NB4 (cell line): Measurements from ENCODE around the gene MIA.
A peak's percentile ranks its signal among the peaks of the same experiment; 100 is the strongest.
"Not testable (repeated sequence)": the region's sequence is repeated elsewhere in the genome, so short reads cannot be mapped to it uniquely, and the experiment has no call there.

Source experiments
- DNase-seq: peaks from one replicate; pipeline ENCODE4 v3.0.0; 2010; ENCODE audit warnings: low read depth
- H3K4me3 ChIP-seq: one replicate; pipeline ENCODE4 v1.5.1; 2011; ENCODE audit warnings: mild to moderate bottlenecking, low read depth, low read length, moderate library complexity
- MYC ChIP-seq: IDR thresholded peaks from 2 replicates; pipeline ENCODE4 v1.6.1; 2011; ENCODE audit warnings: low read depth, low read length
- POLR2A ChIP-seq: IDR thresholded peaks from 2 replicates; pipeline ENCODE4 v1.6.1; 2011; ENCODE audit warnings: mild to moderate bottlenecking; ENCODE audit not compliant: insufficient read length; ENCODE audit errors: extremely low read depth
- TF ChIP-seq, protein P1 (sequence below): IDR thresholded peaks from 2 replicates; pipeline ENCODE4 v1.6.1; 2011; ENCODE audit warnings: low read depth, low read length
- TF ChIP-seq, protein P2 (sequence below): IDR thresholded peaks from one replicate; pipeline ENCODE4 v1.5.1; 2012; ENCODE audit warnings: low read depth, low read length

The MIA gene

DNA sequence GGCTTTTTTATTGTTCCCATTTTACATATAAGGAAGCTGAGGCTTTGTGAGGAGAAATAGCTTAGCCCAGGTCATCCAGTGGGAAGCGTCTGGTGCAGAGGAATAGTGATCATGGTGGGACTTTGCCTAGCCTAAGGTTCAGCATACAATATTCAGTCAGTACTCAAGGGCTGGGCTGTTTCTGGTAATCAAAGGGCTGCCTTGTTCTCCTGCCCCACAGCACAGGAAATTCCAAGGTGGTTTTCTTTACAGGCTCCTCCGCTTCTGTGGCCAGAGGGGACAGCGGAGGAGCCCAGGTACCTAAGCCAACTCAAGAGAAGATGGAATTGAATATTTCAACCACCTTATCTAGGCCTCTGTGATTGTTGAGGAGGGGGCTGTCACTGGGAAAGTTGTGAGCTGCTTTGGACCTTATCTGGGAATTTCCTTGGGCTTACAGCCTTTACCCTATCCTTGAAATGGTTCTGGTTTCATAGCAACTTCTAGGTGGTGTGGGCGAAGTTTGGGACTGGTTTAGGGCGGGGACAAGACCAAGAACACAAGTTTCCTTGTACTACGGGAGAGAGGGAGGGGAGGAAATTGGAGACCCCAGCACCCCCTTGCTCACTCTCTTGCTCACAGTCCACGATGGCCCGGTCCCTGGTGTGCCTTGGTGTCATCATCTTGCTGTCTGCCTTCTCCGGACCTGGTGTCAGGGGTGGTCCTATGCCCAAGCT, at the start of gene MIA:
Gene MIA, plus strand, starts transcription at position 606 of the 716 bp plus-strand sequence. Its CDS starts 22 bp downstream, at position 628.
- no peak within 1 kb of the TSS for H3K4me3 ChIP-seq
- TF ChIP-seq, protein P1, sequence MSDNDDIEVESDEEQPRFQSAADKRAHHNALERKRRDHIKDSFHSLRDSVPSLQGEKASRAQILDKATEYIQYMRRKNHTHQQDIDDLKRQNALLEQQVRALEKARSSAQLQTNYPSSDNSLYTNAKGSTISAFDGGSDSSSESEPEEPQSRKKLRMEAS = no peak
- TF ChIP-seq, protein P2, sequence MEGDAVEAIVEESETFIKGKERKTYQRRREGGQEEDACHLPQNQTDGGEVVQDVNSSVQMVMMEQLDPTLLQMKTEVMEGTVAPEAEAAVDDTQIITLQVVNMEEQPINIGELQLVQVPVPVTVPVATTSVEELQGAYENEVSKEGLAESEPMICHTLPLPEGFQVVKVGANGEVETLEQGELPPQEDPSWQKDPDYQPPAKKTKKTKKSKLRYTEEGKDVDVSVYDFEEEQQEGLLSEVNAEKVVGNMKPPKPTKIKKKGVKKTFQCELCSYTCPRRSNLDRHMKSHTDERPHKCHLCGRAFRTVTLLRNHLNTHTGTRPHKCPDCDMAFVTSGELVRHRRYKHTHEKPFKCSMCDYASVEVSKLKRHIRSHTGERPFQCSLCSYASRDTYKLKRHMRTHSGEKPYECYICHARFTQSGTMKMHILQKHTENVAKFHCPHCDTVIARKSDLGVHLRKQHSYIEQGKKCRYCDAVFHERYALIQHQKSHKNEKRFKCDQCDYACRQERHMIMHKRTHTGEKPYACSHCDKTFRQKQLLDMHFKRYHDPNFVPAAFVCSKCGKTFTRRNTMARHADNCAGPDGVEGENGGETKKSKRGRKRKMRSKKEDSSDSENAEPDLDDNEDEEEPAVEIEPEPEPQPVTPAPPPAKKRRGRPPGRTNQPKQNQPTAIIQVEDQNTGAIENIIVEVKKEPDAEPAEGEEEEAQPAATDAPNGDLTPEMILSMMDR = no peak
- TF ChIP-seq POLR2A = no peak
- TF ChIP-seq MYC = no peak
- no peak for DNase-seq

DNA sequence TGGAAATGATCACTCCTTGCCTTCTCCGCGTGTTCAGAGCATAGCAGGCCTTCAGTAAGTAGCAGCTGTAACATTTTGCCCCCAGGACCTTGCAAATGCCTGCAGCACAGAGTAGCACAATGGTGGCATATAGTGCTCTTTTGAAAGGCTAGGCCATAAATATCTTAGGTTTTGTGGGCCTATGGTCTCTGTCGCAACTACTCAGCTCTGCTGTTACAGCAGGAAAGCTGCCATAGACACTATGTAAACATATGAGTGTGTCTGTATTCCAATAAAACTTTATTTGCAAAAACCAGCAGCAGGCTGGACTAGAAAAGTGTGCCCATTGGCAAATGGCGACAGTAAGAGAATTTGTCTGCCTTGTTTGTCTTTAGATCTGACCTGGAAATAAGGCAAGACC, 49.0 kb upstream of the MIA start:
- H3K4me3 ChIP-seq = no peak overlapping the region
- no peak for TF ChIP-seq MYC
- TF ChIP-seq, protein P1 = no peak
- TF ChIP-seq, protein P2 = no peak
- no peak for TF ChIP-seq POLR2A
- peak; percentile 44 for DNase-seq

DNA sequence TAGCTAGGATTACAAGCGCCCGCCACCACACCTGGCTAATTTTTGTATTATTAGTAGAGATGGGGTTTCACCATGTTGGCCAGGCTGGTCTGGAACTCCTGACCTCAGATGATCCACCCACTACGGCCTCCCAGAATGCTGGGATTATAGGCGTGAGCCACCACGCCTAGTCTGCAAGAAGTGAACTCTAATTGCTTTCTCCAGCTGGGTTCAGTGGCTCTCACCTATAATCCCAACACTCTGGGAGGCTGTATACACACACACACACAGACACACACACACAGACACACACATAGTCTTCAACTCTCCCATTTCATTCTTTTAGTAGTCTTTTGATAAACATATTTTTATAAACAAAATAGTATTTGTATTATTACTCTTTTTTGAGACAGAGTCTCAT, 45.3 kb upstream of the MIA start:
- not testable (repeated sequence) for H3K4me3 ChIP-seq, DNase-seq

DNA sequence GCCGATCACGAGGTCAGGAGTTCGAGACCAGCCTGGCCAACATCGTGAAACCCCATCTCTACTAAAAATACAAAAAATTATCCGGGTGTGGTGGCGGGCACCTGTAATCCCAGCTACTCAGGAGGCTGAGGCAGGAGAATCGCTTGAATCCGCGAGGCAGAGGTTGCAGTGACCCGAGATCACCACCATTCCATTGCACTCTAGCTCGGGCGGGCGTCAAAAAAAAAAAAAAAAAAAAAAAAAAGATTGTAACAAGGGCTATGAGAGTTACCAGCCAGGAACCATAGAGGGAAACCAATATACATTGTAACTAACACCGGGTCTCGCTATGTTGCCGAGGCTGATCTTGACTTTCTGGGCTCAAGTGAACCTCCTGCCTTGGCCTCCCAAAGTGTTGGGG, 43.0 kb upstream of the MIA start:
- not testable (repeated sequence) for H3K4me3 ChIP-seq, DNase-seq

DNA sequence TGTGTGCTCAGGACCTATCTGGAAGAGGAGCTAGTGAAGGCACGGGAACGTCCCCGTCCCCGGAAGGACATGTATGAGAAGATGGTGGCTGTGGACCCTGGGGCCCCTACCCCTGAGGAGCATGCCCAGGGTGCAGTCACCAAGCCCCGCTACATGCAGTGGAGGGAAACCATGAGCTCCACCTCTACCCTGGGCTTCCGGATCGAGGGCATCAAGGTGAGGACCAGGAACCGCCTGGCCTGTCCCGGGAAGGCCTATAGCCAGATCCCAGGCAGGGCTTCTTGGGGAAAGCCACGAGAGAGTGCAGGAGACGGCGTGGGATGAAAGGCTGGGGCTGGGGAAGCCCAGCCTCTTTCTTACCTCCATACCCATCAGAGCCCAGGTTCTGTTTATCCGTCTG, 42.2 kb upstream of the MIA start:
- DNase-seq = no peak
- TF ChIP-seq, protein P1 = no peak
- no peak for TF ChIP-seq MYC
- no peak overlapping the region for H3K4me3 ChIP-seq

DNA sequence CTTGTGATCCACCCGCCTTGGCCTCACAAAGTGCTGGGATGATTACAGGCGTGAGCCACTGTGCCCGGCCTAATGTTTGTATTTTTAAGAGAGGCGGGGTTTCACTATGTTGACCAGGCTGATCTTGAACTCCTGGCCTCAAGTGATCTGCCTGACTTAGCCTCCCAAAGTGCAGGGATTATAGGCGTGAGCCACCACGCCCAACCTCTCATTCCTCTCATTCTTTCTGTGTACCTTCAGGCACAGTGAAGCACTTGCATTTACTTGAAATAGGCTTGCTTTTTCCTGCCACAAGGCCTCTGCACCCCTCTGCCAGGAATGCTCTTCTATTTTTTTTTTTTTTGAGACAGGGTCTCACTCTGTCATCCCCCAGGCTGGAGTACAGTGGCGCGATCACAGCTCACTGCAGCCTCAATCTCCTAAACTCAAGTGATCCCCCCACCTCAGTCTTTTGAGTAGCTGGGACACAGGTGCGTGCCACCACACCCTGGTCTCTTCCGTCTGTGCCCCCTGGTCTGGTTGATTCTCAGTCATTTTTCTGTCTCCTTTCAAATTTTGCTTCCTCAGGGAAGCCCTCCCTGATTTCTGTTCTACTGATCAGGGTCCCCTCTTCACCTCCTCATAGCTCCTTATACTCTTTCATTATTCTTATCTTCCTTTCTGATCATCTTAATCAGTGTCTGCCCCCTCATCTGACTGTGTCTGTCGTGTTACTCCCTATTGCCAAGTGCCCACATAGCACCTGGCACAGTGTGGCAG, 40.1 kb upstream of the MIA start:
- TF ChIP-seq, protein P2 = no peak
- TF ChIP-seq, protein P1 = no peak
- TF ChIP-seq MYC (no peak), POLR2A (no peak)
- DNase-seq = no peak
- H3K4me3 ChIP-seq = no peak overlapping the region

DNA sequence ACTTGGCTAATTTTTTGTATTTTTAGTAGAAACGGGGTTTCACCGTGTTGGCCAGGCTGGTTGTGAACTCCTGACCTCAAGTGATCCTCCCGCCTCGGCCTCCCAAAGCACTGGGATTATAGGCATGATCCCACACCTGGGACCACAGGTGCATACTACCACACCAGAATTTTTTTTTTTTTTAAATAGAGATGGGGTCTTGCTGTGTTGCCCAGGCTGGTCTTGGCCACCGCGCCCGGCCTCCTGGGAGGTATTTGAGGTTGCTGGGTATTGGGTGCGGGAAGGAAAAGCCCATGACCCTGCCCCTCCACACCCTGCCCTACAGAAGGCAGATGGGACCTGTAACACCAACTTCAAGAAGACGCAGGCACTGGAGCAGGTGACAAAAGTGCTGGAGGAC, 38.7 kb upstream of the MIA start:
- DNase-seq = no peak
- no peak overlapping the region for H3K4me3 ChIP-seq
- TF ChIP-seq MYC (no peak), POLR2A (no peak)
- TF ChIP-seq, protein P1 = no peak
- TF ChIP-seq, protein P2 = no peak
